Panc1 (cell line): ENCODE data around the gene NEXN. TPM values are rescaled to one million over a fixed set of nuclear protein-coding genes. Genes with fewer than 3 reads are reported as not detected.

Experiments used
- ATAC-seq: fragments of 200-7000 bp; cut with Tn5 transposase; 2 replicates; pipeline ENCODE4 v1.9.1; 2020; ENCODE audit warnings: mild to moderate bottlenecking, moderate library complexity
- BruUV-seq: library from RNA; stranded (reverse); fragments of 400-500 nt; replicated peaks from 2 replicates; lab custom pipeline; 2021; lab: Mats Ljungman, UMichigan
- CTCF ChIA-PET: fragments of 300-600 bp; sonication (Branson Sonifier 250); formaldehyde crosslinking; loops from one replicate; lab custom pipeline; 2022; ENCODE audit warnings: antibody characterized with exemption; lab: Charles Lee
- POLR2A ChIA-PET: fragments of 300-600 bp; sonication (Branson Sonifier 250); formaldehyde crosslinking; loops from one replicate; lab custom pipeline; 2022; ENCODE audit warnings: antibody characterized with exemption; lab: Charles Lee
- DNase-seq: peaks from one replicate; pipeline ENCODE4 v3.0.0-alpha.2; 2010; ENCODE audit warnings: low read depth, low spot score
- H3K27ac ChIP-seq: 2 replicates; pipeline ENCODE4 v1.5.1; 2011; ENCODE audit warnings: mild to moderate bottlenecking, low read length, inconsistent platforms
- H3K27me3 ChIP-seq: fragments of 200-500 bp; sonication (Bioruptor generic); 2 replicates; pipeline ENCODE4 v1.6.0; 2014; ENCODE audit warnings: low read length, inconsistent platforms; ENCODE audit not compliant: control insufficient read depth, insufficient read depth
- H3K36me3 ChIP-seq: fragments of 200-500 bp; sonication (Bioruptor generic); 2 replicates; pipeline ENCODE4 v1.5.1; 2014; ENCODE audit warnings: inconsistent platforms, mild to moderate bottlenecking, low read length, moderate library complexity; ENCODE audit not compliant: control insufficient read depth, insufficient read depth
- H3K4me1 ChIP-seq: 2 replicates; pipeline ENCODE4 v1.5.1; 2011; ENCODE audit warnings: inconsistent platforms, mild to moderate bottlenecking, low read length, moderate library complexity; ENCODE audit not compliant: control insufficient read depth, insufficient read depth
- H3K4me3 ChIP-seq, 2 experiments: 2 replicates each; pipeline ENCODE4 v1.5.1; 2011 to 2012; ENCODE audit warnings: low read depth in 2 of 2, low read length in 2 of 2, mild to moderate bottlenecking in 2 of 2, inconsistent platforms in 1 of 2, moderate library complexity in 1 of 2
- H3K9me3 ChIP-seq: fragments of 200-500 bp; sonication (Bioruptor generic); 2 replicates; pipeline ENCODE4 v1.5.1; 2014; ENCODE audit warnings: low read depth, mild to moderate bottlenecking, inconsistent platforms, low read length, moderate library complexity; ENCODE audit not compliant: control insufficient read depth, insufficient read depth
- CTCF ChIP-seq: fragments of 450-650 bp; IDR thresholded peaks from 2 replicates; pipeline ENCODE4 v1.5.1; 2017; ENCODE audit warnings: mild to moderate bottlenecking
- POLR2AphosphoS5 ChIP-seq: IDR thresholded peaks from 2 replicates; pipeline ENCODE4 v1.6.1; 2012; ENCODE audit warnings: mild to moderate bottlenecking, low read depth, low read length, moderate library complexity
- REST ChIP-seq, 2 experiments: IDR thresholded peaks; 2 replicates each; pipeline ENCODE4 v1.6.1; 2011 to 2012; ENCODE audit warnings: low read depth in 2 of 2, control low read depth in 1 of 2, low read length in 1 of 2, mild to moderate bottlenecking in 1 of 2, moderate library complexity in 1 of 2; ENCODE audit not compliant: insufficient read depth in 1 of 2
- SIN3A ChIP-seq: IDR thresholded peaks from 2 replicates; pipeline ENCODE4 v1.6.1; 2012; ENCODE audit warnings: low read depth, mild to moderate bottlenecking, low read length, moderate library complexity, borderline replicate concordance; ENCODE audit not compliant: insufficient read depth
- TCF7L2 ChIP-seq: IDR thresholded peaks from 2 replicates; pipeline ENCODE4 v1.6.1; 2011; ENCODE audit warnings: mild to moderate bottlenecking, low read depth, low read length, inconsistent platforms
- in situ Hi-C: cut with HindIII; loops from 2 replicates; pipeline ENCODE4 v1.10.0; 2016; ENCODE audit warnings: low sequenced_read_pairs, low pct_unique_long_range_greater_than_20kb
- intact Hi-C: fragments of 100-400 bp; cut with micrococcal nuclease; formaldehyde crosslinking; loops from one replicate; pipeline ENCODE4 v1.10.0; 2022; ENCODE audit not compliant: unreplicated experiment
- total RNA-seq: library from RNA; stranded (reverse); gene quantifications from one replicate; pipeline ENCODE4 v1.2.1, GENCODE V29; 2021; ENCODE audit not compliant: unreplicated experiment

Gene NEXN
- total RNA-seq, 1 experiment from 2014 or later = 5.4 TPM

DNA sequence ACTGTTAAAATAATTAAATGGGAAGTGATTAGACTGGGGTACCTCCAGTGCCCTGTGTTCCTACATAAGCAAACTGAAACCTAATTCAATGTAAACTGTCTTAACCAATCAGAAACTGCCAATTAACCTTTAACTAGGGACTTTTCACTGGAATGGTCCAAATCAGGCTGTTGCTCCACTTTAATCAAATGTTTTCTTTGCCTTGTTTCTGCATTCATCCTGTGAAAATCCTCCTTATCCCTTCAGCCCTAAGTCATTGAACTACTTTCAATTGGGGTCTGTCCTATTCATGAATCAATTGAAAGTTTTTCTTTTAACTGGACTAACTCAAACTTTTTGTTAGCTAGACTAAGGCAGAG lies 95.6 kb downstream of the NEXN start:
- ATAC-seq = no peak

DNA sequence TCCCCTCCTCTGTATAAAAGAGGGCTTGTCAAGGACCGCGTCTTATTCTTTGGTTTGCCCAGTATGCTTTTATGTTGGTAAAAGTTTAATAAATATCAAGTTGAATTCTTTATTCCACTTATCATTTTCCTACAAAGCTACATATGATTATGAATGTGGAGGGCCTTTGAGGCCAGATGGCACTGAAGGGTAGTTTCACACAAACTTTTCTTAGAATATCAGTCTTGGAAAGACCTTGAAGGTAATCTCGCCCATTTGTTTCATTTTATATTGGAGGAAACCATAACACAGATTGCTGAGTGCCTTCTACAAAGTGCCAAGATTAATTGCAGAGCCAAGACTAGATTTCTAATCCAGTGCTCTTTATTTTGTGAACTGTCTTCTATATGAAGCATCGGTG lies 96.2 kb downstream of the NEXN start:
- Histone ChIP-seq H3K27me3 (no peaks in the 10 kb centered on the region), H3K4me1 (peaks cover 7% of the 10 kb centered on the region; the same call in 1 of the 2 replicates), H3K36me3 (peaks cover 3% of the 10 kb centered on the region), H3K27ac (no peak overlapping the region), H3K9me3 (no peaks in the 10 kb centered on the region), H3K4me3 (no peak overlapping the region)
- no peak for ATAC-seq
- POLR2A ChIA-PET = no interaction called here
- CTCF ChIA-PET = no interaction called here
- in situ Hi-C loops (no loop called here), intact Hi-C loops (no loop called here)
- no peak for DNase-seq
- TF ChIP-seq TCF7L2 = no peak
- TF ChIP-seq REST (IDR thresholded peaks at IDR 0.05; ENCODE audit: insufficient read depth in 1 of 2, low read depth in 2 of 2, low read length in 1 of 2) = no peak
- no peak for TF ChIP-seq CTCF
- no peak for TF ChIP-seq SIN3A
- TF ChIP-seq POLR2AphosphoS5 = no peak
- no TSS peak for BruUV-seq

More for the DNA sequence above, 95.6 kb downstream of the NEXN start:
- no peak for TF ChIP-seq POLR2AphosphoS5
- no peak for TF ChIP-seq SIN3A
- no peak for TF ChIP-seq TCF7L2
- no peak for TF ChIP-seq CTCF
- TF ChIP-seq REST (IDR thresholded peaks at IDR 0.05; ENCODE audit: insufficient read depth in 1 of 2, low read depth in 2 of 2, low read length in 1 of 2) = no peak
- no peak for DNase-seq
- CTCF ChIA-PET = no interaction called here
- BruUV-seq = no TSS peak
- Histone ChIP-seq H3K9me3 (no peaks in the 10 kb centered on the region), H3K36me3 (peaks cover 3% of the 10 kb centered on the region), H3K4me1 (peaks cover 7% of the 10 kb centered on the region; the same call in 1 of the 2 replicates), H3K27me3 (no peaks in the 10 kb centered on the region), H3K27ac (no peak overlapping the region), H3K4me3 (no peak overlapping the region)
- intact Hi-C loops = no loop called here
- POLR2A ChIA-PET = no interaction called here
- in situ Hi-C loops = no loop called here
